ENCODE results near the gene MAPRE2. TPM values are rescaled to one million over a fixed set of nuclear protein-coding genes. Genes with fewer than 3 reads are reported as not detected.

MAPRE2 gene
- total and polyA plus RNA-seq, 2 of the 13 experiments (the other 11 are each of a cell fraction or from before 2014, with no cell fraction given) = 34.5 to 67.9 TPM

GRCh38 chr18:35084494-35085449 is 43.6 kb downstream of the MAPRE2 start (continued):
- no peak for TF ChIP-seq ATF6 (CRISPR knock-in tag; conservative IDR thresholded peaks at IDR 0.05)
- no peak for TF ChIP-seq SKIL (CRISPR knock-in tag; IDR thresholded peaks at IDR 0.05; ENCODE audit: borderline replicate concordance)
- TF ChIP-seq HNRNPLL (IDR thresholded peaks at IDR 0.05; ENCODE audit: low read depth, low read length, poor library complexity, severe bottlenecking) = no peak
- TF ChIP-seq ZNF446 (CRISPR knock-in tag; IDR thresholded peaks at IDR 0.05) = no peak
- TF ChIP-seq ZNF530 (CRISPR knock-in tag; IDR thresholded peaks at IDR 0.05; ENCODE audit: low read depth) = no peak
- 0 out of 2 replicates have a peak, but pooled peaks have one; percentile 41 for TF ChIP-seq DPF2 (CRISPR knock-in tag; IDR thresholded peaks at IDR 0.05; ENCODE audit: borderline replicate concordance, low read depth)
- no peak for TF ChIP-seq MXD4 (CRISPR knock-in tag; IDR thresholded peaks at IDR 0.05)
- TF ChIP-seq HNF1A (IDR thresholded peaks at IDR 0.05; ENCODE audit: low read depth) = no peak
- no peak for TF ChIP-seq HNF1A (CRISPR knock-in tag; IDR thresholded peaks at IDR 0.05; ENCODE audit: borderline replicate concordance)
- TF ChIP-seq GZF1 (CRISPR knock-in tag; IDR thresholded peaks at IDR 0.05) = no peak
- no peak for TF ChIP-seq IKZF4 (CRISPR knock-in tag; IDR thresholded peaks at IDR 0.05; ENCODE audit: borderline replicate concordance, low read depth, not compliant biosample characterization)
- no peak for TF ChIP-seq ZNF34 (CRISPR knock-in tag; IDR thresholded peaks at IDR 0.05; ENCODE audit: borderline replicate concordance)
- TF ChIP-seq KLF9 (CRISPR knock-in tag; IDR thresholded peaks at IDR 0.05; ENCODE audit: low read depth) = no peak
- TF ChIP-seq ZNF776 (CRISPR knock-in tag; IDR thresholded peaks at IDR 0.05) = no peak

Measured in HepG2 (cell line).